ENCODE measurements around the gene GET3.

Gene GET3

GRCh38 chr19:12782424-12783290, 45.4 kb downstream of the GET3 start:
- DNase-seq: peak; percentile 91

- peak; percentile 45 for DNase-seq
Measured at GRCh38 chr19:12783291-12783848, 46.1 kb downstream of the GET3 start.

GRCh38 chr19:12783849-12784393, 46.6 kb downstream of the GET3 start:
- no peak for DNase-seq

DNA sequence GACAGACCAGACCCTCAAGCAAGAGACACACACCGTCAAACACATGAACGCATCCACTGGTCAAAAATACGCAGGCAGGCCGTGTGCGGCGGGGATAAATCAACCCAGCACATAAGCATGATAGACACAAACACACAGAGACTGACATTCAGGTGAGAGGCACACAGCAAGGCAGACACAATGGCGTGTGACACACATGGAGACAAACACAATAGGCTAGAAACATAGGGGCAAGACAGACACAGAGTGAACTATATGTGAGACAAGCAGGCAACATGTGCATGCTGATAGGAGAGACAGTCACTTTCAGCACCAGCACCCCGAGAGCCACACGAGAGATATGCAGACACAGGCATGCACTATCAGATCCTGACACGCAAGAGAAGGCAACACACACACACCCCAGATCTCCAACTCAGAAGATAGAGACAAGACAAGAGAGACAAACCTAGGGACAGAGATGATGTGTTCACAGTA, 47.1 kb downstream of the GET3 start:
- no peak for DNase-seq

- DNase-seq: peak; percentile 29
Measured at GRCh38 chr19:12784871-12785430, 47.7 kb downstream of the GET3 start.

DNA sequence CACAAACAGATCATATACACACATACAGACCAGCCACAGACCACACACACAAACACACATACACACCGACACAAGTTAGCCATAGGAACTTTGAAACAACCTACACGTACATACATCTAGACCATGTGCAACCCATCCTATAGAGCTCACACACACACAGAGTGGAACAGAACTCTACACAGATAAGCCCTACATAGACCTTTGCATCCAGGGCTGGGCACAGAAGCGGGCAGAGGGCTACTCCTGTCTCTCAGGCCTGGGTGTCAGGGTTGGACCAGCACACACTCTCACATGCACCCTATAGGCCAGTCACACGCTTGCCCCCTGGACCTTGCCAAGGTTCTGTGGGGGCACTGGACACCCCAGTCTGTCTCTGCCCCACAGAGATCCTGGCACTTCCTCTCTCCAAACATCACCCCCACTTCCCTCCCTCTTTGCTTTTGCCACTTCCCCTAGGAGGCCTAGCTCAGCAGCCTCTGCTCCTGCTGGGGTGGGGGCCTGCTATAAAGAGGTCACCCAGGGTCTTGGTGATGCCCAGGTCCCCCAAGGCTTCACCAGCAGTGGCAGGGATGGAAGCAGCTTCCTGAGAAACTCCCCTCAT, 48.2 kb downstream of the GET3 start:
- peak; percentile 62 for DNase-seq

- peak; percentile 61 for DNase-seq
Measured at GRCh38 chr19:12786141-12786870, 49.0 kb downstream of the GET3 start.

DNA sequence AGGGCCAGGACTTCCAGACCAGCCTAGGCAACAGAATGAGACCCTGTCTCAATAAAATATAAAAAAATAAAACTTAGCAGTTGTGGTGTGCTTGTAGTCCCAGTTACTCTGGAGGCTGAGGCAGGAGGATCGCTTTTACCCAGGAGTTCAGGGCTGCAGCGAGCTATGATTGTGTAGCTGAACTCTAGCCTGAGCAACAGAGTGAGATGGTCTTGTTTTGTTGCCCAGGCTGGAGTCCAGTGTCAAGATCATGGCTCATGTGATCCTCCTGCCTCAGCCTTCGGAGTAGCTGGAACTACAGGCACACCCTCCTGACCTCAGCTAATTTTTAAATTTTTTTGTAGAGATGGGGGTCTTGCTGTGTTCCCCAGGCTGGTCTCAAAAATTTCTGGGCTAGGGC, 49.7 kb downstream of the GET3 start:
- DNase-seq: no peak

DNA sequence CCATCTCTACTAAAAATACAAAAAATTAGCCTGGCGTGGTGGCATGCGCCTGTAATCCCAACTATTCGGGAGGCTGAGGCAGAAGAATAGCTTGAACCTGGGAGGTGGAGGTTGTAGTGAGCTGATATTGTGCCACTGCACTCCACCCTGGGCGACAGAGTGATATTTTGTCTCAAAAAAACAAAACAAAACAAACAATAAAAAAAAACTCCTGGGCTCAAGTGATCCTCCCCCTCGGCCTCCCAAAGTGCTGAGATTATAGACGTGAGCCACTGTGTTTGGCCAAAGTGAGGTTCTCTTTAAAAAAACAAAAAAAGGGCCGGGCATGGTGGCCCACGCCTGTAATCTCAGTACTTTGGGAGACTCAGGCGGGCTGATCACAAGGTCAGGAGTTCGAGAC, 50.2 kb downstream of the GET3 start:
- no peak for DNase-seq

- DNase-seq: no peak
Measured at GRCh38 chr19:12788042-12788681, 50.9 kb downstream of the GET3 start.

- peak; percentile 43 for DNase-seq
Measured at GRCh38 chr19:12788682-12789097, 51.4 kb downstream of the GET3 start.

DNA sequence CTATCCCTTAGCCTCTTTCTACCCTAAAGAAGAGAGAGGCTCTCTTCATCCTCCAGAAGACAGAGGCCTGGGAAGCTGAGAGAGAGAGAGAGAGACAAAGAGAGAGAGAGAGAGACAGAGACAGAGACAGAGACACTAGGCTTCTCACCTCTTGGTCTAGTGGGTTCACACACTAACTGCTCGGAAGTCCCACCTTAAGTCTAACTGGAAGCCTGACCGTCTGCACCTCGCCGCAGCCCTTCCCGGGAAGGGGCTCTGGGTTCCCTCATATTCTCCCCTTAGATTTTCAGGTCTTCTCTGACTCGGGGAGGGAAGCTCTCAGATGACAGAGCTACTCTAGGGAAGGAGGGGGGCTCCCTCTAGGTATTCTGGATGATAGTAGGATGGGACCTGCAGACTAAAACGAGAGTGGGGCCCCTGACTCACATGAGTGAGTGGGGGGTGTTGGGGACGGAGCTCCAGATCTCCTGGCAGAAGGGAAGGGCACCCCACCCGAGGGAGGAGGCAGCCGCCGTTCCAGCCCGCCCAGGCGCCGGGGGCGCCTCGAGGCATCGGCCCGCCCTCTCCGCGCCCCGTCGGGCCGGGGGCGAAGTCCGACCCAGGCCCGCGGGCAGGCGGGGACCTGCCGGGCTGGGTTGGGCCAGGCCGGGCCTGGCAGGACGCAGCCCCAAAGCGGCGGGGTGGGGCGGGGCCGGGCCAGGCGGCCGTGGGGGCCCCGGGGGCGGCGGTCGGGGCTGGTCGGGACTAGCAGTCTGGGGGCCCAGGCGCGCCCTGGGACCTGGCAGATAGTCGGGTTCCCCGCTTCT, 52.0 kb downstream of the GET3 start:
- no peak for DNase-seq

GRCh38 chr19:12789904-12790619, 52.8 kb downstream of the GET3 start:
- peak; percentile 97 for DNase-seq

- peak; percentile 15 for DNase-seq
Measured at GRCh38 chr19:12790628-12791344, 53.5 kb downstream of the GET3 start.

DNA sequence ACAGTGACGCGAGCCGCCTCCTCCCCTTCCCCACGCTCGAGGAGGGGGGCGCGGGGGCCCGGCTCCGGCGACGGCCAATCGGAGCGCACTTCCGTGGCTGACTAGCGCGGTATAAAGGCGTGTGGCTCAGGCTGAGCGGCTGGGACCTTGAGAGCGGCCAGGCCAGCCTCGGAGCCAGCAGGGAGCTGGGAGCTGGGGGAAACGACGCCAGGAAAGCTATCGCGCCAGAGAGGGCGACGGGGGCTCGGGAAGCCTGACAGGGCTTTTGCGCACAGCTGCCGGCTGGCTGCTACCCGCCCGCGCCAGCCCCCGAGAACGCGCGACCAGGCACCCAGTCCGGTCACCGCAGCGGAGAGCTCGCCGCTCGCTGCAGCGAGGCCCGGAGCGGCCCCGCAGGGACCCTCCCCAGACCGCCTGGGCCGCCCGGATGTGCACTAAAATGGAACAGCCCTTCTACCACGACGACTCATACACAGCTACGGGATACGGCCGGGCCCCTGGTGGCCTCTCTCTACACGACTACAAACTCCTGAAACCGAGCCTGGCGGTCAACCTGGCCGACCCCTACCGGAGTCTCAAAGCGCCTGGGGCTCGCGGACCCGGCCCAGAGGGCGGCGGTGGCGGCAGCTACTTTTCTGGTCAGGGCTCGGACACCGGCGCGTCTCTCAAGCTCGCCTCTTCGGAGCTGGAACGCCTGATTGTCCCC, 54.2 kb downstream of the GET3 start, which contains the start of gene JUNB:
Gene JUNB (plus strand): TSS at position 142 of the 706 bp plus-strand sequence. CDS start 286 bp downstream, at position 428.
- peak; percentile 94 for DNase-seq

GRCh38 chr19:12792051-12792852, 55.0 kb downstream of the GET3 start:
- peak; percentile 46 for DNase-seq

- DNase-seq: no peak
Measured at GRCh38 chr19:12792853-12793289, 55.6 kb downstream of the GET3 start.
